Mucosa of rectum (tissue), 2 donors: ENCODE data around the gene SPINT2.
"Not testable (repeated sequence)": the region's sequence is repeated elsewhere in the genome, so short reads cannot be mapped to it uniquely, and the experiment has no call there.

Experiments used
- H3K27ac ChIP-seq, 2 donors: one replicate each; pipeline ENCODE4 v1.7.0; 2013; ENCODE audit warnings: inconsistent platforms in 2 of 2, low read depth in 2 of 2, low read length in 2 of 2
- H3K27me3 ChIP-seq, 2 donors: one replicate each; pipeline ENCODE4 v1.7.0; 2013; ENCODE audit warnings: low read length in 2 of 2; ENCODE audit not compliant: control insufficient read depth in 2 of 2, insufficient read depth in 2 of 2
- H3K36me3 ChIP-seq, 2 donors: one replicate each; pipeline ENCODE4 v1.7.0; 2013; ENCODE audit warnings: low read length in 2 of 2; ENCODE audit not compliant: control insufficient read depth in 2 of 2, insufficient read depth in 2 of 2
- H3K4me1 ChIP-seq, 2 donors: one replicate each; pipeline ENCODE4 v1.7.0; 2013; ENCODE audit warnings: low read length in 2 of 2, mild to moderate bottlenecking in 1 of 2; ENCODE audit not compliant: control insufficient read depth in 2 of 2, insufficient read depth in 2 of 2
- H3K4me3 ChIP-seq, 2 donors: one replicate each; pipeline ENCODE4 v1.7.0; 2013; ENCODE audit warnings: low read length in 2 of 2
- H3K9ac ChIP-seq, 2 donors: one replicate each; pipeline ENCODE4 v1.7.0; 2013; ENCODE audit warnings: low read length in 2 of 2, low read depth in 1 of 2, mild to moderate bottlenecking in 1 of 2
- H3K9me3 ChIP-seq, 2 donors: one replicate each; pipeline ENCODE4 v1.7.0; 2013; ENCODE audit warnings: low read length in 2 of 2; ENCODE audit not compliant: control insufficient read depth in 2 of 2
- donor health status: healthy.
- donor health status: Normal muscosa, but diverticular disease.

The SPINT2 gene

DNA sequence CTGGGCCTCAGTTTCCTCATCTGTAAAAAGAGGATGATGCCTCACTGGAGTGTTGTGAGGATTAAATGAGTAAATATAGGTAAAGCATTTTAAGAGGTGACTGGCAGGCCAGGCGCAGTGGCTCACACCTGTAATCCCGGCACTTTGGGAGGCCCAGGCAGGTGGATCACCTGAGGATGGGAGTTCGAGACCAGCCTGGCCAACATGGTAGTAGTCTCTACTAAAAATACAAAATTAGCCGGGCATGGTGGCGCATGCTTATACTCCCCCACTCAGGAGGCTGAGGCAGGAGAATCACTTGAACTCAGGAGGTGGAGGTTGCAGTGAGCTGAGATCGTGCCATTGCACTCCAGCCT, 39.5 kb upstream of the SPINT2 start:
- not testable (repeated sequence) for H3K36me3 ChIP-seq, H3K9me3 ChIP-seq, H3K4me1 ChIP-seq, H3K9ac ChIP-seq, H3K4me3 ChIP-seq, H3K27ac ChIP-seq
- peaks cover 43 to 54% of the 10 kb centered on the region in 2 donors for H3K27me3 ChIP-seq

DNA sequence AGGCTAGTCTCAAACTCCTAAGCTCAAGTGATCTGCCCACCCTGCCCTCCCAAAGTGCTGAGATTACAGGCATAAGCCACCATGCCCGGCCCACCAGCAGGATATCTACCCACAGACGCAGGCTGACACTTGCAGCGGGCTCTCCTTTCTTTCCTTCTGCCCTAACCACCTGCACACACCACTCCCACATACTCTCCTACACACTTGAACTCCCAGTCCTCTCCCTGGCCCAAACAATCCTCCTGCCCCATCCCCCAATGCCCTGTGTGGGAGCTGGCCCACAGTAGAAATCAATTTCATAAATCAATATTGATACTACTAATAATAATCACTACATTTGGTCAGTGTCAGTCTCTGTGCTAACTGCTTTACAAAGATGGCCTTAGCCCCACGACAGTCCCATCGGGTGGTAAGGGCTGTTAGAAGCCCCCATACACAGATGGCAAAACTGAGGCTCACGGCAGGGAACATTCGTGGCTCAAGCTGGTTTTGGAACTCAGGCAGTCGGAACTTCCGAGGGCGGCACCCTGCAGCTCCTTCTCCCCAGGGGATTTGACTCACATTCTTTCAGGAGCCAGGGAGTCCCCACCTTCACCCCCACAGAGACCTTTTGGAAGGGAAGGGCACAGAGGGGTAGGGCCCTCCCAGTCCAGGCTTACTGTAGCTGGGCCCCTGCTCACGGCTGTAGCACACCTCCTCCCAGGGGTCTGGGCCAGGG, 36.9 kb upstream of the SPINT2 start:
- no peak overlapping the region for H3K9ac ChIP-seq
- no peak overlapping the region for H3K4me3 ChIP-seq
- peaks cover 47 to 53% of the 10 kb centered on the region in 2 donors for H3K27me3 ChIP-seq

DNA sequence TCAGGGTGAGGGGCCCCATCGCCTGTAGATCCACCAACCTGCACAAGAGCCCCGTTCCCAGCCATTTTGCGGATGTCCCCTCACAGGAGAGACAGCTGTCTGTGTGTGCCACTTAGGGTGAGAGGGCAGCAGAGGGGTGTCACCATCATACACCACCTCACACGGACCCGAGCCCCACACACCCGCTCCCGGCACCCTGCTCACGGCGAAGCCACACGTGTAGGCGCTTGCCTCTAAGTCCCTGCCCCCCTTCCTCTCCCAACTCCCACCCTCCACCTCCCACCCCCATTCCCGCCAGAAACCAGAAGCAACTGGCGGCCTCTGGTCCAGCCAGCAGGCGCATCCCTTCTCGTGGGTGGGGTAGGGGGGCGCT, 36.4 kb upstream of the SPINT2 start:
- H3K9ac ChIP-seq: no peak overlapping the region
- no peak overlapping the region for H3K4me3 ChIP-seq
- H3K27ac ChIP-seq: no peak overlapping the region
- peaks cover 45 to 48% of the 10 kb centered on the region in 2 donors for H3K27me3 ChIP-seq
- H3K4me1 ChIP-seq: peaks cover 2 to 4% of the 10 kb centered on the region in 2 donors
- H3K9me3 ChIP-seq: no peaks in the 10 kb centered on the region
- no peaks in the 10 kb centered on the region for H3K36me3 ChIP-seq

More for the DNA sequence above, 36.9 kb upstream of the SPINT2 start:
- Histone ChIP-seq H3K36me3 (no peaks in the 10 kb centered on the region), H3K27ac (no peak overlapping the region), H3K4me1 (peaks cover 2 to 4% of the 10 kb centered on the region in 2 donors), H3K9me3 (no peaks in the 10 kb centered on the region)

DNA sequence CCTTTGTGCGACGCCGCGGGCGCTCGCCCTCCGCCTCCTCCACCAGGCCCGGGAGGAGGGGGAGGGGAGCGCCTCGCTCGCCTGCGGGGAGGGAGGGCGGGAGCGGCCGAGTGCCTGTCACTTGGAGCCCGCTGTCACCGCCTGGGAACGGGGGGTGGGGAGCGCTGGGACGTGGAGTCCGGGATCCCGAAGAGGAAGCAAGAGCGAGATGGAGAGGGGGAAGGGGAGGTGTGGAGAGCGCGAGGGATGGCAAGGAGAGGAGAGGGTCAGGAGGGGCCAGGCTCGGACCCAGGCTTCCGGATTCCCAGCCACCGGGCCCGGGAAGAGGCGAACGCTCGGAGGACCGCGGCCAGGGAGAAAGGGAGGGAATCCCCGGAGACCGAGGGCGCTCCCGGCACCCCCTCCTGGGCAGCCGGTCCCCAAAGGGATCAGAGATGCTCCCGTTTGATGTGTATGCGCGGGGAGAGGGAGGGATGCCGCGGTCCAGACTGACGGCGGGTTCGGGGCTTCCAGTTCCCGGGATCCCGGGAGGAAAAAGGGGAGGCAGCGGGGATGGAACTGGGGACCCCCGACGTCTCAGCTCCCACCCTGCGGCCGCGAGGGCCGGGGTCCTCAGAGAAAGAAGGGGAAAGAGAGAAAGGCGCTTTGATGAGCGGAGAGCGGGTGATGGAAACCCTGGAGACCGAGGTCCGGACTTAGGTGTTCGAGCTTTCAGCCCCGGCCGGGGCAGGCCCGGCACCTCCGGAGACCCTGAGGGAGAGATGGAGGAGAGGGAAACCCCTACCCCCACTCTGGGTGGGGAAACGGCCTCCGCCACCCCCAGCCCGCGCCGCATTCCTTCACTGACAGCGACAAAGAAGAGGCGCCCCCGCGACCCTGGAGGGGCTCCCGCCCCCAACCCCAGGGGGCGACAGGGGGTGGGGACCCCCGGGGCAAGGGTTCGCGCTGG, 35.6 kb upstream of the SPINT2 start:
- no peak overlapping the region for H3K9ac ChIP-seq
- no peak overlapping the region for H3K27ac ChIP-seq
- no peaks in the 10 kb centered on the region for H3K9me3 ChIP-seq
- peaks cover 2 to 4% of the 10 kb centered on the region in 2 donors for H3K4me1 ChIP-seq
- no peaks in the 10 kb centered on the region for H3K36me3 ChIP-seq
- H3K4me3 ChIP-seq: no peak overlapping the region
- H3K27me3 ChIP-seq: peaks cover 40 to 42% of the 10 kb centered on the region in 2 donors

DNA sequence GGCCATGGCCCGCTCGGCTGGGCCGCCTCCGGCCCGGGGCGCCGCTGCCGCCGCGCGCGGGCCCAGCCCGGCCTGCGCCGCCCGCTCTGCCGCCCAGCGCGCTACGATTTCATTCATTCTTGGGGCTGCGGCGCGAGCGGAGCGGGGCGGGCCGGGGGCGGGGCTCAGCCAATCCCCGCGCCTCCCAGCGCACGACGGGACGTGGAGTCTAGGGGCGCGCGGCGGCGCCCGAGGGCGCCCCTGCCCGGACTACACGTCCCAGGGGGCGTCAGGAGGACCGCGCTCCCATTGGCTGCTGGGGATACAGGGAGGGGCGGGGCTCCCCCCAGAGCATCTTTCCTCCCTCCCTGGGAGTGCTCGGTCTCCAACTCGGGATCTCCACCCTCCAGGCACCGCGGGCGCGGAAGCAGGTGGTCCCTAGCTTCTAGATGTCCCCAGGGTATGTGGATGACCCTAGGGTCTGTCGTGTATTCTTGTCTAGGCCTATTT, 34.7 kb upstream of the SPINT2 start:
- H3K9ac ChIP-seq: no peak overlapping the region
- H3K9me3 ChIP-seq: no peaks in the 10 kb centered on the region
- no peaks in the 10 kb centered on the region for H3K36me3 ChIP-seq
- peaks cover 35 to 37% of the 10 kb centered on the region in 2 donors for H3K27me3 ChIP-seq
- no peak overlapping the region for H3K27ac ChIP-seq
- H3K4me3 ChIP-seq: no peak overlapping the region
- H3K4me1 ChIP-seq: no peaks in the 10 kb centered on the region

DNA sequence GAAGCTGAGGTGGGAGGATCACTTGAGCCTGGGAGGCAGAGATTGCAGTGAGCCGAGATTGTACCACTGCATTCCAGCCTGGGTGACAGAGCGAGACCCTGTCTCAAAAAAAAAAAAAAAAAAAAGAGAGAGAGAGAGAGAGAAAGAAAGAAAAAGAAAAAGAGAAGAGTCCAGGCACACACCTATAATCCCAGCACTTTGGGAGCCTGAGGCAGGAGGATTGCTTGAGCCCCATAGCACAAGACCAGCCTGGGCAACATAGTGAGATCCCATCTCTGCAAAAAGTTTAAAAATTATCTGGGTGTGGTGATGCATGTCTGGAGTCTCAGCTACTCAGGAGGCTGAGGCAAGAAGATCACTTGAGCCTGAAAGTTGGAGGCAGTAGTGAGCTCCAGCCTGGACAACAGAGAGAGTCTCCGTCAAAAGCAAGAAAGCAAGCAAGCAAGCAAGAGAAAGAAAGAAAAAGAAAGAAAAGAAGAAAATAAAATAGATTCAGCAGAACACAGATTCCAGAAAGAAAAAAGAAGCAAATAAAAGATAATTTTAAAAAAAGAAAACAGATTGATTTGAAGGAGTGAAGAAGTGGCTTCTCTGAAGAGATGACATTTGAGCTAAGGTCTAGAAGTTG, 33.8 kb upstream of the SPINT2 start:
- H3K27ac ChIP-seq, H3K4me1 ChIP-seq, H3K36me3 ChIP-seq, H3K4me3 ChIP-seq, H3K9ac ChIP-seq, H3K9me3 ChIP-seq: not testable (repeated sequence)
- peaks cover 29 to 31% of the 10 kb centered on the region in 2 donors for H3K27me3 ChIP-seq

DNA sequence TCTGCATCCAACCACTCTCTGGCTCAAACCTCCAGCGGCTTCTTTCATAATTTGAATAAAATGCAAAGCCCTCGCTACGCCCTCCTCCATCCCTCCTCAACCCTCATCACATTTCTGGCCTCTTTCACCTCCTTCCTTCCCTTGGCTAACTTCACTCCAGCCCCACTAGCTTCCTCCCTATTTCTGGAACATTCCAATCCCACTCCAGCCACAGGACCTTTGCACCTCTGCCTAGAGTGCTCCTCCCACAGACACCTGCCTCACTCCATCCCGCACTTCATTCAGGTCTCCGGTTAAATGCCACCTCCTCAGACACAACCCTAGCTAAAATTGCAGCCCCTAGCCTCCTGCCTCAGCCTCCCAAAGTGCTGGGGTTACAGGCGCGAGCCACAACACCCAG, 32.5 kb upstream of the SPINT2 start:
- H3K36me3 ChIP-seq: no peaks in the 10 kb centered on the region
- H3K4me1 ChIP-seq: no peaks in the 10 kb centered on the region
- no peak overlapping the region for H3K27ac ChIP-seq
- H3K4me3 ChIP-seq: no peak overlapping the region
- no peak overlapping the region for H3K9ac ChIP-seq
- no peaks in the 10 kb centered on the region for H3K9me3 ChIP-seq
- H3K27me3 ChIP-seq: peaks cover 22 to 25% of the 10 kb centered on the region in 2 donors

DNA sequence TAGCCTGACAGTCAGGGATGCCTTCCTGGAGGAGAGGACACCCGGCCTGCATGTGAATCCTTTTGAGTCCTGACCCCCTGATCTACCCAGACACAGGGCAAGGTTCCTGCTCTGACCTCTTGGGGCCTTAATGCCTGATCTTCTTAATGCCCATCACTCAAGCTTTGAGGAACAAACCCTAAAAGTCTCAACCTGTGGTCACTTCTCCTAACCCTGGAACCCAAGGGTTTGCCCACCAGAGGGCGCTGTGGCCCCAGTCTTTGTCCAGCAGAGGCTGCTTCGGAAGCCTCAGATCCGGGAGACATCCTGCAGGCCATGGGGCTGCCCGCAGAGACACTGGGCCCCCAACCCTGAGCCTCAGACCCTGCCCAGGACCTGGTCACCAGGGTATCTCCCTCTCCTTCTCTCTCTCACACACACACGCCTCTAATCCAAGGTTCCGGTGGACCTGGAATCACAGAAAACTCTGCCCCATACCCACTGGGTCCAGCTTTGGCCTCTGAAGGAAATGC, 30.6 kb upstream of the SPINT2 start:
- H3K27me3 ChIP-seq: peaks cover 7 to 11% of the 10 kb centered on the region in 2 donors
- no peaks in the 10 kb centered on the region for H3K4me1 ChIP-seq

DNA sequence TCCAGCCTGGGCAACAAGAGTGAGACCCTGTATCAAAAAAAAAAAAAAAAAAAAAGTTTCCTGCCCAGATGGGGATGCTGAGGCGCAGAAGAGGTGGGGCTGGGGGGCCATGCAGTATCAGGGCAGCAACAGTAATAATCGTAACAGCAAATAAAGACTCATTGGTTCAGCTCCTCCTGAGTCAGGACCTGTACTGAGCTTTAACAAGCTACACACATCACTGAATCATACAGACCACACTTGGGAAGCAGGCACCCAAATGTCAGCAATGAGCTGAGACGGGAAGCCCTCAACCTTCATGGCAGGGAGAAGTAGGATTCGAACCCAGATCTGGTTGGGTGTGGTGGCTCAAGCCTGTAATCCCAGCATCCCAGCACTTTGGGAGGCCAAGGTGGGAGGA, 29.8 kb upstream of the SPINT2 start:
- Histone ChIP-seq H3K9me3 (no peaks in the 10 kb centered on the region), H3K36me3 (no peaks in the 10 kb centered on the region), H3K4me1 (no peaks in the 10 kb centered on the region), H3K27ac (no peak overlapping the region), H3K9ac (no peak overlapping the region), H3K27me3 (peaks cover 5 to 8% of the 10 kb centered on the region in 2 donors), H3K4me3 (no peak overlapping the region)

More for the DNA sequence above, 30.6 kb upstream of the SPINT2 start:
- H3K4me3 ChIP-seq: no peak overlapping the region
- no peak overlapping the region for H3K9ac ChIP-seq
- no peak overlapping the region for H3K27ac ChIP-seq
- no peaks in the 10 kb centered on the region for H3K36me3 ChIP-seq
- H3K9me3 ChIP-seq: no peaks in the 10 kb centered on the region
